ENCODE measurements around the gene CYP11A1.

Gene CYP11A1

DNA sequence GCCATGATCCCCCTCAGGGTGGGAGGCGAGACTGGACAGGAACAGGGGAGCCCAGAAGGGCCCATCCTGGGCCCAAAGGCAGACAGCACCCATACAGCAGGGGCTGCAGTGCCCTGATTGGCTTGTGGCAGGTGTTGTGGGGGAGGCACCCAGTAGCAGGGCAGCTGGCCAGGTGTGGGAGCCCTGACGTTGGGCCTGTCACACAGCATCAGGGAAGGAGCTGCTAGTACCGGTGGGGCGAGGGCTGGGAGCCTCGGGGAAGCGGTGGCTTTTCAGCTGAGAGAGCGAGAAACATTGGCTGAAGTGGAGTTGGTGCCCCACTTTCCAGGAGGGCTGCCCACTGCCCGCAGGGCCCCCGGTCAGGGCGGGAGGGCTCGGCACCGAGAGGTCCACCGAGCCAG lies 19.7 kb upstream of the CYP11A1 start:
- no peak for DNase-seq

DNA sequence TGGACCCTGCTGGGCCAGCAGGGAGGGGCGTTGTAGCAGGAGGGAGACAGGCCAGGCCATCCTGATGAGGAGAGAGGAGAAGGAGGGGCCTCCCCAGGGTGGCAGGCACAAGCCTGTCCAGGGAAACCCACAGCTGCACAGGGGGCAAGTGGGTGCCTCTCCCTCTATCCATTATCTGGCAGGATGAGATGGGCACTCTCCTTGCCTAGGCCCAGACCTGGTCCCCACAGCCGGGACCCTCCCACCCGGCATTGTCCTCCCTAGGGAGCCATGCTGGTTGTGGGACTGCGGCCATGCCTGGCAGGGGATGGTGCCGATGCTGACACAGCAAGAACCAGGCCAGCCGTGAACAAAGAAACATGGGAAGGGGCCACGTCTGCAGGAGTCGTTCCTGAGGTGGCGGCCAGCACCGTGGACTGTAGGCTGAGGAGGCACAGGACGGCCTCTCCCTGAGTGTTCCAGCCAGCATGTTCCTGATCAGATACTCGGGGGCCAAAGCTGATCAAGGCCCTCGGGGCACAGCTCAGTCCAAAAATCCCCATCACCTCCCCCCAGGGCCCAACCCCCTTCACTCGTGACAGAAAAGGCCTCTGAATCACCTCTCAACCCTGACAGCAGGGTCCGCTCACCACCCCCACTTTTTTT lies 19.2 kb upstream of the CYP11A1 start:
- DNase-seq, result no peak

GRCh38 chr15:74385733-74386132 lies 18.3 kb upstream of the CYP11A1 start:
- DNase-seq, result no peak

DNA sequence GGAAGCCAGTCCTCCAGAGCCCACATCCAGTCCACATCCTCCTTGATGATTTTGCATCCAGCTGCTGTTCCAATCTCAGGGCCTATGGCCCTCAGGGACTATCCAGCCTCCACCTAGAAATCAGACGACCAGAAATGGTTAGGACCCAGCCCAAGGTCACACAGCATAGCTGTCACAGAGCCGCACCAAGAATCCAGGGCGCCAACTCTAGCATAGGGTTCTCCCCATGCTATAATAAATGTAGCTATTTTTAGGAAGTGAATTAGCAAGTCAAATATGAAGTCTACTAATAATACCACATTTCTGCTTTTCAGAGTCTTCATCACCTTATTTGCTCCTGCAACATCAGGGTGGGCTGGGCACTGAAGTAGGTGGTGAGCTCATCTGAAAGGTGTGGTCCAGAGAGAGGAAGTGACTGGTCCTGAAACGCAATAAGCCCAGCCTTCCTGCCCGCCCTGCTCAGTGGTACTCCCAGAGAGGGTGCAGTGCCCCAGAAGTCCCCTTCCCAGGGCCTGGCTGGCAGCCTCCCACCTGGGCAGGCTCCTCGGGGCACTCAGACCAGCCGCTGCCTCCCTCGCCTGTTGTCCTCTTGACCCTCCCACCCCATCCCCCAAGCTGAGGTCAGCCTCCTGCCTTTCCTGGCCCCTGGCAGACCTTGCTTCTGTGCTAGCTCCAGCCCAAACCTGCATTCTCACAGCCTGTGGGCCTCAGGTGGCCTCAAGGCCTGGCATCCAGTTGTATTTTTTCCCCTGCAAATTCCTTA lies 17.6 kb upstream of the CYP11A1 start:
- no peak for DNase-seq

DNA sequence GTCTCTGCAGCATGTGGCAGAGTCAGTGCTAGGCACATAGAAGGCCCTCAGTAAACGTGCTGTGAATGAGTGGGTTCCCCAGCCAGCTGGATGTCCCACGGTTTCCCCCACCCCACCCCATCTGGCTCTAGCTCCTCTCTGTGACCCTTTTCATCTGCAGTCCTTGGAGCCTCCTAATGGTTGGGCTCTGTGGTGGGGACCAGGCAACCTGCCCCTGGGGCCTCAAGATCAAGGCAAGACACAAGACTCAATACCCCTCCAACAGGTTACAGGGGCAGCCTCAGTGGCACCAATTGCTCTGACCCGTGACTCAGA lies 17.1 kb upstream of the CYP11A1 start:
- no peak for DNase-seq

DNA sequence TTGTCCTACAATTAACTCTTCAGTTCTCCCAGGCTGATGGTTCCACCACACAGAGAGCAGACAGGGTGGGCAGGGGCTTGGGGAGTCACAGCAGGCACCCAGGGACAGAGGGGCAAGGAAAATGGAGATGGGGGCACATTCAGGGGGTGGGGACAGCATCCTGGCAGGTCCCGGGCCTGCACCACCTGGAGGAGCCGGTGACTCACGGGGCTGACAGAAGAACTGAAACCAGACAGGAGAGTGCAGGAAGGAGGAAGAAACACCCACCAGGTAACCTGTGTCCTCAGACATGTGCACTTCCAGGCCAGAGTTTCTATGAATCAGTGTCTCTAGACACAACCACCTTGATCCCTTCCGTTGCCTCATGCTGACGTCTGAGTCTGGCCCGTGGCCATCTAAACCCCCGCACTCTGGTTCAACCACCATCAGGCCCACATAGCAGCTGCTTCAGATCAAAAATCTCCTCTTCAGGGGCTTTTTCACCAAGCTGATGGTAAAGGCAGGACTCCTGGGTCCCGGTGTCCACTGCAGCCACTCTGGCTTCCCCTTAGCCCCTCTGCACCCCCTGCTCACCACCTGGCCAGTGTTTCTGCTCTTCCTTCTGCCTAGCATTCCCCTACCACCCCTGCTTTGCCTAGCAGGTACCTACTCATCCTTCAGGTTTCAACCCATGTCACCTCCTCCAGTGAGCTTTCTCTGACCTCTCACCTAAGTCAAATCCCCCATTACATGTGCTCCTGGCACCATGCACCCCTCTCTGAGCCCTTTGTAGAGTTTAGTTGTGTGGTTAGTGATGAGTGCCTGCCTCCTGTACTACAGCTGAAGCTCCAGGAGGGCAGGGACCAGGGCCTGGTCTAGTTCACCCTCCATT lies 16.5 kb upstream of the CYP11A1 start:
- DNase-seq, result no peak

DNA sequence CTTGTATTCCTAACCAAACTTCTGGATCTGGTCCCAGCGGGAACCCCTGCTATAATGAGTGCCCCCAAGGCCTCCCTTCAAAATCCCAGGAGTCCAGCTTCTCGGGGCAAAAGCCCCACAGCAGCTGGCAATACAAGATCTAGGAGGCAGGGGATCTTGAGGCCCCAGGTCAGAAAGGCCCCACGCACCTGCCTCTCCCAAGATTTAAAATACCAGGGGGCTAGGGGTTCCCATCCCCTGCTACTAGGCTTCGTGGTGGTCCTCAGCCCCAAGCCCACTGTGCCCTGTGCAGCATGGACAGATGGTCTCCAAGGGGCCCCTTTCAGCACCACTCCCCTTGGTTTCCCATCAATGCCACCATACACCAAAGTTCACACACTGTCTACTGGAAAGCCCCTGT lies 15.8 kb upstream of the CYP11A1 start:
- no peak for DNase-seq

DNA sequence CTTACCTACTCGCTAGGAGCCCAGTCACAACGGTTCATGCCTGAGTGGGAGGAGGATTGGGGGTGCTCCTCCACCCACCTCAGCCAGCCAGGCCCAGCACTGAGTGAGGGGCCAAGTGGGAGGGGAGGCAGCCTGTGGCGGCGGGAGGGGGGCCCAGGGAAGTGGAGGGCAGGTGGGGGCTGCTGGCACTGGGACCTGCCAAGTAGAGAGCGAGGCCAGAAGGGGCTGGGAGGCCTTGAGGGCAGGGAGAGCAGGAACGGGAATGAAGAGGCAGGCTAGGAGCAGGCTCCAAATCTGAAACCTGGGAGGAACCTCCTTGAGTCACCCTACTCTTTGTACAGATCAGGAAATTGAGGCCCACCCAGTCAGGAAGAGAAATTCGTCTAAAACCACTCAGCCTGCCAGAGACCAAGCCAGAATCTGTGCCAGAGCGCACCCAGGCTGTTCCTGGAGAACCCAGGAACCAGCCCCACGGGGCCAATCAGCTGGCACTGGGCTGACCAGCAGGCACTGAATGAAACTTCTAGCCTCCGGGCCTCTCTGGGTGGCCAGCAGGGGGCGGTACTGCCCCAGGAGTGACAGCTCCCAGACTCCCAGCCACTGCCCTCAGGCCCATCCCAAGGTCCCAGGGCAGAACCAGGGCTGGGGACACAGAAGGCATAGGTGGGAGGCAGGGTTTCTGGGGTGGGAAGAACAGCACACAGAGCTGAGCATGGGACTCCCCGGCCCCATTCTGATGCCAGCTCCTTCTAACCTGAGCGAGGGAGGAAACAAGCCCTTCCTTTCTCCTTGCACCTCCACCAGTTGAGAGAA lies 14.8 kb upstream of the CYP11A1 start:
- DNase-seq, result peak; percentile 71

GRCh38 chr15:74381481-74381880 lies 14.0 kb upstream of the CYP11A1 start:
- no peak for DNase-seq

DNA sequence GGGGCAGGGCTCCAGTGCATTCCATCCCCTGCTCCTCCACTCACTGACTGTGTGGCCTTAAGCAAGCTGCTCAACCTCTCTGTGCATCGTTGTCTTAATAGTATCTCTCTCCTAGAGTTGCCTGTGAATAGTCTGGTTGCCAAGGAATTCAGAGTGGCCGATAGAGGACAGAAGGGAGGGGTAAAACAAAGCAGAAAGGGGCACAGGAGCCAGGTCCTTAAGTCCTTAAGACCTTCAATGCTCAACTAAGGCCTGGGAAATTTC lies 13.7 kb upstream of the CYP11A1 start:
- DNase-seq, result no peak

DNA sequence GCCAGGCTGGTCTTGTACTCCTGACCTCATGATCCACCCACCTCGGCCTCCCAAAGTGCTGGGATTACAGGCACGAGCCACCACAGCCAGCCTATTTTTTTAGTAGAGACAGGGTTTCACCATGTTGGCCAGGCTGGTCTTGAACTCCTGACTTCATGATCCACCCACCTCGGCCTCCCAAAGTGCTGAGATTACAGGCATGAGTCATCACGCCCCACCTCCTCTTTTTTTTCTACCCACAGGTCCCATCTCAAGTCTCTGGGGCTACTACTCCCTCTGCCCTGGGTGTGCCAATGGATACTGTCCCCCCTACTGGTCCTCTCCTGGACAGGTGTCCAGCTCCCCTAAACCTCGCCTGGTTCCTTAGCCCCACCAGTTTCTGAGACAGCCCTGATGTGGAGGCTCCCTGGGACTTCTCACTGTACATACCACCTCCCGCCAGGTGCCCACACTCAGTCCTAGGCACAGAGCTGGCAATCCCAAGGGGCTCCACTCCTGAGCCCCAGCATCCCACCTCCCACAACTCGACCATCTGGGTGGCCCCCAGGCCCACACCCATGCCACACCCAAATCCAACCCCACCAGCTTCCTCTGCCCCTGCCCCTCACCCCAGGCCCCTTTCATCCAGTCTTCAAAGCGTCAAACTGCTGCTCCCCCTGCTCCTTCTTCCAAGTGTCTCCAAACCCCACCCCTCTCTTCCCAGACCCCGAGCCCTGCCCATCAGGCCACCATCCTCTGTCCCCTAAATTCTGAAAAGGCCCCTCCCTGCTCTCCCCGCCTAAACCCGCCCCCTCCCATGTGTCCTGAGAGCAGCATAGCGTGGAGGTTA lies 13.1 kb upstream of the CYP11A1 start:
- DNase-seq, result no peak

- no peak for DNase-seq
These were observed 11.4 kb upstream of the CYP11A1 start for GRCh38 chr15:74378848-74379247.

- no peak for DNase-seq
These were observed 10.7 kb upstream of the CYP11A1 start for GRCh38 chr15:74377831-74378766.

GRCh38 chr15:74376825-74377581 lies 9.6 kb upstream of the CYP11A1 start:
- DNase-seq, result no peak

GRCh38 chr15:74376226-74376625 lies 8.8 kb upstream of the CYP11A1 start:
- no peak for DNase-seq

DNA sequence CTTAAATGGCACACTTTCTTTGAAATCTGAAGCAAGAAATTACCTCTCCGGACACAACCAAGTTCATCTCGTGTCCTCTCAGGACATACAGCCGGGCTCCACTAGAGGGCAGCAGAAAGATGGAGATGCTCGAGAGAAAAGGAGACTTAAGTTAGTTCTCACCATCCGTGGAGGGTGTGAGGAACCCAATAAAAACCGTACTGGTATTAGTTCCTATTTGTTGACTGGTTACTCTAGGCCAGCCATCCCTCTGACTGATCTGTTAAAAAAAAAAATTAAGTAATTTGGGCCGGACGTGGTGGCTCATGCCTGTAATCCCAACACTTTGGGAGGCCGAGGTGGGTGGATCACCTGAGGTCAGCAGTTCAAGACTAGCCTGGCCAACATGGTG lies 7.9 kb upstream of the CYP11A1 start:
- DNase-seq, result peak; percentile 56

GRCh38 chr15:74374648-74375302 lies 7.3 kb upstream of the CYP11A1 start:
- no peak for DNase-seq

DNA sequence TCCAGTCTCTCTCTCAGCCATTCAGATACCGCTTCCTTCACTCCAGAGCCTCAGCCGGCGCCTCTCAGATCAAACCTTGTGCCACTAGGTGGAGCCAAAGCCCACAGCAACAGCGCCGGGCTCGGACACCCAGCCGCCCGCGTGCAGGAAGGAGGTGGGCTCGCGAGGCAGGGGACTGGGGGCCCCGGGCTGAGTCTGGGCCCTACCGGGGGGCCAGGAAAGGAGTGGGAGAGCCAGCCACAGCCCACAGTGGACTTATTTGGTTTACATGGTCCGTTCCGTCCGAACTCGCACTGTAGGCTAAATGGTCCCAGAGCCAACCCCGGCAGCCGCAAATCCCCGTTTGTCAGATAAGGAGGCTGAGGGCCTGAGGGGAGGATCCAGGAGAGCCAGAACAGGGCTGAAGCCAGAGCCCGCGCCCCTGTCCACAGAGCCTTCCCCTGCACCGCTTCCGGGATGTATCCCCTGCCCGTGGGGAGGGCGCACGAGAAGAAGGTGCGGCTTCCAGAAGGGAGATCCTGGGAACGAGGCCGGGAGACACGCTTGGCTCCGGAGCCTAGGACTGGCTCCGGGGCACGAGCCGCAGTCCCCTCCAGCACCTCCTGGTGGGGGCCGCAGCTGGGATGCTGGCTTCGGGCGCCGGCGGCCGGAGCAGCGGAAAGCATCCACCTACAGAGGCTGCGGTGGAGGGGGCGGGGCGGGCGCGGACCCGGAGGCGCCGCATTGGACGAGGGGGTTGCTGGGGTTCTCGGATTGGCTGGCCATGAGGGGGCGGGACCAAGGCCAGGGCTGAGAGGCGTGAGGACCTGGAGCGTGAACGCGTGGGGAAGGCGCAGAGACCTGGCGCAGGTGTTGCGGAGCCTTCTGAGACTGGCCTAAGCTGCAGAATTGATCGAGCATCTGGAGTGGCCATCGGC lies 6.5 kb upstream of the CYP11A1 start:
- peak; percentile 86 for DNase-seq
